Right lobe of liver (tissue), 6 donors: Measurements from ENCODE around the gene TSPAN13. TPM values are rescaled to one million over a fixed set of nuclear protein-coding genes. Genes with fewer than 3 reads are reported as not detected.

Source experiments
- ATAC-seq, 4 donors: fragments of 200-7000 bp; cut with Tn5 transposase; one replicate each; pipeline ENCODE4 v1.9.1; 2020; ENCODE audit warnings: mild to moderate bottlenecking in 4 of 4, moderate library complexity in 4 of 4
- DNase-seq, 3 donors: peaks; one replicate each; pipeline ENCODE4 v3.0.0-alpha.2; 2020
- H3K27ac ChIP-seq, 3 donors: fragments of 200-600 bp; one replicate each; pipeline ENCODE4 v1.8.0; 2022
- H3K27me3 ChIP-seq, 2 donors: fragments of 200-600 bp; one replicate each; pipeline ENCODE4 v1.8.0; 2022
- H3K36me3 ChIP-seq, 4 donors: fragments of 200-600 bp; sonication (generic) in 1 of 4; one replicate each; pipeline versions ENCODE4 v1.5.1 to v1.8.0; 2017 to 2022; ENCODE audit warnings: control low read depth in 1 of 4
- H3K4me1 ChIP-seq, 4 donors: fragments of 200-600 bp; sonication (generic) in 1 of 4; one replicate each; pipeline versions ENCODE4 v1.5.1 to v1.8.0; 2017 to 2022; ENCODE audit warnings: control low read depth in 1 of 4
- H3K4me3 ChIP-seq, 3 donors: fragments of 200-600 bp; one replicate each; pipeline ENCODE4 v1.8.0; 2022
- H3K9me3 ChIP-seq, 4 donors: fragments of 200-600 bp; sonication (generic) in 1 of 4; one replicate each; pipeline versions ENCODE4 v1.5.1 to v1.8.0; 2017 to 2022; ENCODE audit warnings: control low read depth in 1 of 4
- POLR2A ChIP-seq: fragments of 450-650 bp; IDR thresholded peaks from one replicate; pipeline ENCODE4 v1.6.1; 2017; ENCODE audit warnings: antibody characterized with exemption, mild to moderate bottlenecking
- WGBS: methylation state at CpG from one replicate; pipeline ENCODE4 v1.1.6; 2018; ENCODE audit warnings: low coverage, low lambda C conversion rate; ENCODE audit not compliant: insufficient coverage; ENCODE audit errors: missing lambda C conversion rate; 5-methylcytosine and 5-hydroxymethylcytosine counted together
- intact Hi-C, 2 donors: fragments of 100-400 bp; cut with DNase I; formaldehyde crosslinking; loops; one replicate each; pipeline versions ENCODE4 v1.11.2 to v1.14.1; 2022
- total RNA-seq, 6 experiments: library from RNA; depleted of rRNA in 2 of 6; stranded (reverse); fragments of >200 nt in 2 of 6; fragmentation: NEBNext Ultra II Directional in 3 of 6; extraction: Animal tissue kit (Norgen Biotek cat#: 25700) in 3 of 6; gene quantifications; one replicate each; pipeline versions ENCODE4 v1.1.0 to v1.2.4, GENCODE V29; 2016 to 2023
- TF ChIP-seq, protein P1 (sequence below), 4 donors: fragments of 200-600 bp in 3 of 4; fragments of 450-650 bp in 1 of 4; IDR thresholded peaks; one replicate each; pipeline versions ENCODE4 v1.5.1 to v1.8.0; 2016 to 2022; ENCODE audit warnings: antibody characterized with exemption in 4 of 4, mild to moderate bottlenecking in 2 of 4
- donor health status: DM: no; HTN: yes; CAD: no.
- donor health status: DM: no; HTN: no; CAD: no.
- donor health status: DM: no; HTN: no; CAD: no.
- donor health status: DM: no; HTN: yes; CAD: no.
- donor health status: DM: no; HTN: yes; CAD: no.

TSPAN13 gene
- total RNA-seq, 6 experiments from 2014 or later = 7.1 to 43.2 (median 18.0) TPM

DNA sequence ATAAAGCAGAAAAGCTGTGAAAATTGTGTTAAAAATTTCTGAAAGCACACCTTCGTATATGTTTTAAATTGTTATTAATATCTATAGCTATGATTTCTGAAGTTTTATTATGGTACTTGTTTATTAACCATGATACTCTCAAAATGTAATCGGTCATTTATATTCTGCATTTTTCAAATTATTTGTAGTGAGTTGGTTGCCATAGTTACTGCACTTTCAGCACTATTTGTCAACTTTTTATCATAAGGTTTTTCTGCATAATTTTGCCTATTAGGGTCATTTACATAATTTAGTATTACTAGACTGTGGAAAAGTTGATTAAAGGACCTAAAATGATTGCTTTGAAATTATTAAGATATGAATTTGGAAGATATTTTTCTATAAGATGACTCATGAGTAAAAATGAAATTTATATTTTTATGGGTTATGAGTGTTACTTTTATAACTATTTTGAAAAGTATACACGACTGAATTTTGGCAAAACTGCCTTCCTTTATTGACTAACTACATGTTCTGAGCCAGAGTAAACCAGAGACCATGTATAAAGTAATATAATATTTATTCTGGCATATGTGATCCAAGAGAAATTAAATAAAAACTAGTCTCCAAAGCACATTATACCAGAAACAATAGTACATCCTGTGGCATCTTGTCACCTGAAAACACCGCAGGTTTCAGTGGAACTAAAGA lies 59.1 kb downstream of the TSPAN13 start:
- H3K4me3 ChIP-seq = no peak overlapping the region
- H3K27me3 ChIP-seq = no peaks in the 10 kb centered on the region
- WGBS = 61% methylated on average over 4 of the region's 4 CpGs
- H3K36me3 ChIP-seq = no peaks in the 10 kb centered on the region
- DNase-seq (no peak), ATAC-seq (no peak)
- H3K27ac ChIP-seq = no peak overlapping the region
- no peaks in the 10 kb centered on the region for H3K4me1 ChIP-seq
- no peaks in the 10 kb centered on the region for H3K9me3 ChIP-seq
- no peak for TF ChIP-seq POLR2A
- TF ChIP-seq, protein P1, sequence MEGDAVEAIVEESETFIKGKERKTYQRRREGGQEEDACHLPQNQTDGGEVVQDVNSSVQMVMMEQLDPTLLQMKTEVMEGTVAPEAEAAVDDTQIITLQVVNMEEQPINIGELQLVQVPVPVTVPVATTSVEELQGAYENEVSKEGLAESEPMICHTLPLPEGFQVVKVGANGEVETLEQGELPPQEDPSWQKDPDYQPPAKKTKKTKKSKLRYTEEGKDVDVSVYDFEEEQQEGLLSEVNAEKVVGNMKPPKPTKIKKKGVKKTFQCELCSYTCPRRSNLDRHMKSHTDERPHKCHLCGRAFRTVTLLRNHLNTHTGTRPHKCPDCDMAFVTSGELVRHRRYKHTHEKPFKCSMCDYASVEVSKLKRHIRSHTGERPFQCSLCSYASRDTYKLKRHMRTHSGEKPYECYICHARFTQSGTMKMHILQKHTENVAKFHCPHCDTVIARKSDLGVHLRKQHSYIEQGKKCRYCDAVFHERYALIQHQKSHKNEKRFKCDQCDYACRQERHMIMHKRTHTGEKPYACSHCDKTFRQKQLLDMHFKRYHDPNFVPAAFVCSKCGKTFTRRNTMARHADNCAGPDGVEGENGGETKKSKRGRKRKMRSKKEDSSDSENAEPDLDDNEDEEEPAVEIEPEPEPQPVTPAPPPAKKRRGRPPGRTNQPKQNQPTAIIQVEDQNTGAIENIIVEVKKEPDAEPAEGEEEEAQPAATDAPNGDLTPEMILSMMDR (IDR thresholded peaks at IDR 0.05) = no peak
- intact Hi-C loops = no loop called here

DNA sequence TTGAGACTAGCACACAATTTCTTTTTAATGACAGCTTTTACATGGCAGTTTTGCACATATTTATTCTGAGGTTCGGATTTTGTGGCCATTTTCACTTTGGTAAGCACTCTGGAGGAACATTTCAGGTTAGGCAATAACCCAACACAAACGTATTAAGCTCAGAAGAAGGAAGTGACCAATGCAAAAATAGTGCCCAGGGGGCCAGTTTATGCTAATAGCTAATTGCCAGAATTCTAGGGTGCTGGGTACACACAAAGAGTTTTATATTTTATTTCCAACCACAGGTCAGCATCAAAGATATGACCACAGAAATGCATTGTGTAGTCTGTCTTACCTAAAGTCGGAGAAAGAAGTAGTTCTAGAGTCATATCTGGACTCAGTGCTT lies 59.7 kb downstream of the TSPAN13 start:
- ATAC-seq = peak in 2 of 4 donors; percentile 10 to 33
- H3K27me3 ChIP-seq = no peaks in the 10 kb centered on the region
- no peaks in the 10 kb centered on the region for H3K36me3 ChIP-seq
- DNase-seq = no peak
- H3K9me3 ChIP-seq = no peaks in the 10 kb centered on the region
- H3K4me3 ChIP-seq = no peak overlapping the region
- intact Hi-C loops = no loop called here
- H3K4me1 ChIP-seq = no peaks in the 10 kb centered on the region
- H3K27ac ChIP-seq = no peak overlapping the region
- TF ChIP-seq, protein P1 (IDR thresholded peaks at IDR 0.05) = no peak
- no peak for TF ChIP-seq POLR2A
- 30% methylated on average over 3 of the region's 3 CpGs for WGBS

DNA sequence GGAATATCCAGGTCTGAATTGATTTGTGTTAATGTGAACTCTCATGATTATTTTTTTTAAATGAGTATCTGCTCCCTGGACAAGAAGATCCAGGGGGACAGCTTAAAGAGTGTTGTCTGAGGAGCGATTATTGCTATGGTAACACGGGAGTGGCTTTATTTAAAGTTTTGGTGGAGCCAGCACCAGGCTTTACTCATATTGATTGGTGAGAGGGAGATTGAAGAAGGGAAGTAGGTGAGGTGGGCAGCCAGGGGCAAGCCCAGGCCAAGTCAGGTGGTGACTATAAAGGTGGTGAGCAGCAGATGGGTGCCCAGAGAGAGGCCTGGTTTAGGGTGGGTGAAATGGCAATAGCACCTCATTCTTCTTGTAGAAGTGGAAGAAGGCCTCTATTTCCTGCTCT lies 61.4 kb downstream of the TSPAN13 start:
- H3K36me3 ChIP-seq = no peaks in the 10 kb centered on the region
- no peak overlapping the region for H3K4me3 ChIP-seq
- H3K27ac ChIP-seq = no peak overlapping the region
- whole genome bisulfite sequencing = 80% methylated on average over 2 of the region's 2 CpGs
- no peaks in the 10 kb centered on the region for H3K27me3 ChIP-seq
- ATAC-seq (no peak), DNase-seq (no peak)
- TF ChIP-seq, protein P1 (IDR thresholded peaks at IDR 0.05) = no peak
- no peak for TF ChIP-seq POLR2A
- H3K9me3 ChIP-seq = no peaks in the 10 kb centered on the region
- intact Hi-C loops = no loop called here
- H3K4me1 ChIP-seq = no peaks in the 10 kb centered on the region

DNA sequence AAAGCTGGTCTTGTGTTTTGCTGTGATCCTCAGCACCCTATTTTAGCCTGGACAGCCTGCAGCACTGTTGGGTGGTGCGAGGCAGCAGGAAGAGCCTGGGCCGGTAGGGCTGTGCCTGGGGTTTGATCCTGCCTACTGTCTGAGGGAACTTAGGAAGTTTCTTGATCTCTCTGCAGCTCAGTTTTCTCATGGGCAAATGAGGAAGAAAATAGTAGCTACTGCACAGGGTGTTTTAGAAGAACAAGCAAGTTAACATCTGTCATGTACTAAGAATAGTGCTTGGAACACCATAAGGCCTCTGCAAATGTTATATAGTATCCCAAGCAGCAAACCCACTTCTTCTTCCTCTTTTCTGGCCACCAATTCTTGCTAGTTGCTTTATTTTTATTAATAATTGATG lies 63.3 kb downstream of the TSPAN13 start:
- Histone ChIP-seq H3K4me1 (peaks cover 0 to 2% (median 0%) of the 10 kb centered on the region in 4 donors), H3K27me3 (no peaks in the 10 kb centered on the region), H3K9me3 (no peaks in the 10 kb centered on the region), H3K4me3 (no peak overlapping the region), H3K36me3 (no peaks in the 10 kb centered on the region), H3K27ac (no peak overlapping the region)
- intact Hi-C loops = no loop called here
- 63% methylated on average over 2 of the region's 2 CpGs for WGBS
- ATAC-seq (peak; percentile 18 to 60 (median 44)), DNase-seq (no peak)
- no peak for TF ChIP-seq POLR2A
- TF ChIP-seq, protein P1 (IDR thresholded peaks at IDR 0.05) = no peak
